CD4-positive, alpha-beta memory T cell (primary cell): ENCODE results near the gene HEATR3. TPM values are rescaled to one million over a fixed set of nuclear protein-coding genes. Genes with fewer than 3 reads are reported as not detected.

Experiments used
- CTCF ChIA-PET: fragments of 350-600 bp; sonication (Branson Sonifier 250); formaldehyde crosslinking; loops from one replicate; lab custom pipeline; 2021; ENCODE audit warnings: inconsistent platforms; ENCODE audit not compliant: partially characterized antibody; lab: Charles Lee
- POLR2A ChIA-PET: fragments of 350-600 bp; sonication (Branson Sonifier 250); formaldehyde crosslinking; loops from one replicate; lab custom pipeline; 2021; ENCODE audit not compliant: partially characterized antibody; lab: Charles Lee
- DNase-seq, 5 donors: peaks; one replicate each; pipeline versions ENCODE4 v3.0.0 to v3.0.0-alpha.2; 2020 to 2022; ENCODE audit warnings: mixed read lengths in 1 of 5
- H3K27ac ChIP-seq: one replicate; pipeline ENCODE4 v1.7.0; 2013; ENCODE audit warnings: low read depth, low read length
- H3K27me3 ChIP-seq: 2 replicates; pipeline ENCODE4 v1.7.0; 2013; ENCODE audit warnings: mild to moderate bottlenecking, low read length, moderate library complexity; ENCODE audit not compliant: insufficient read depth
- H3K36me3 ChIP-seq: 2 replicates; pipeline ENCODE4 v1.7.0; 2013; ENCODE audit warnings: mild to moderate bottlenecking, low read length, moderate library complexity; ENCODE audit not compliant: insufficient read depth
- H3K4me1 ChIP-seq: 2 replicates; pipeline ENCODE4 v1.7.0; 2013; ENCODE audit warnings: mild to moderate bottlenecking, low read length, moderate library complexity; ENCODE audit not compliant: insufficient read depth
- H3K4me3 ChIP-seq, 2 donors: one replicate each; pipeline ENCODE4 v1.7.0; 2013; ENCODE audit warnings: low read length in 2 of 2, mild to moderate bottlenecking in 1 of 2
- H3K9me3 ChIP-seq, 2 donors: one replicate each; pipeline ENCODE4 v1.7.0; 2013; ENCODE audit warnings: low read length in 2 of 2, control low read depth in 1 of 2; ENCODE audit not compliant: control insufficient read depth in 1 of 2
- H3K27ac Mint-ChIP-seq, 7 donors: one replicate each; pipeline ENCODE4 v1.8.0; 2020 to 2021; ENCODE audit warnings: mixed read lengths in 7 of 7, mild to moderate bottlenecking in 6 of 7, inconsistent platforms in 3 of 7, moderate library complexity in 3 of 7
- H3K27me3 Mint-ChIP-seq, 2 donors: one replicate each; pipeline ENCODE4 v1.8.0; 2020 to 2021; ENCODE audit warnings: mixed read lengths in 2 of 2
- H3K36me3 Mint-ChIP-seq, 2 donors: one replicate each; pipeline ENCODE4 v1.8.0; 2020 to 2021; ENCODE audit warnings: mixed read lengths in 2 of 2, inconsistent platforms in 1 of 2, mild to moderate bottlenecking in 1 of 2
- H3K4me1 Mint-ChIP-seq, 4 donors: one replicate each; pipeline ENCODE4 v1.8.0; 2020 to 2021; ENCODE audit warnings: mixed read lengths in 4 of 4, mild to moderate bottlenecking in 1 of 4
- H3K4me3 Mint-ChIP-seq, 8 donors: one replicate each; pipeline ENCODE4 v1.8.0; 2020 to 2021; ENCODE audit warnings: mixed read lengths in 8 of 8, mild to moderate bottlenecking in 7 of 8, moderate library complexity in 6 of 8, inconsistent platforms in 3 of 8
- H3K9me3 Mint-ChIP-seq, 8 donors: one replicate each; pipeline ENCODE4 v1.8.0; 2020 to 2021; ENCODE audit warnings: mixed read lengths in 8 of 8, mild to moderate bottlenecking in 5 of 8, inconsistent platforms in 3 of 8, moderate library complexity in 1 of 8
- intact Hi-C: fragments of 100-400 bp; cut with micrococcal nuclease; formaldehyde crosslinking; loops from one replicate; pipeline ENCODE4 v1.15.1; 2023
- polyA plus RNA-seq, 2 donors: library from polyadenylated mRNA; unstranded; fragments of 300-500 nt; fragmentation: Illumina TruSeq; gene quantifications; one replicate each; pipeline ENCODE4 v1.2.3, GENCODE V29; 2021
- total RNA-seq, 2 experiments: library from RNA; stranded (reverse); gene quantifications; one replicate each; pipeline ENCODE4 v1.2.3, GENCODE V29; 2021

Gene HEATR3
- total and polyA plus RNA-seq, 4 experiments from 2014 or later: 3.2 to 25.6 (median 13.1) TPM

DNA sequence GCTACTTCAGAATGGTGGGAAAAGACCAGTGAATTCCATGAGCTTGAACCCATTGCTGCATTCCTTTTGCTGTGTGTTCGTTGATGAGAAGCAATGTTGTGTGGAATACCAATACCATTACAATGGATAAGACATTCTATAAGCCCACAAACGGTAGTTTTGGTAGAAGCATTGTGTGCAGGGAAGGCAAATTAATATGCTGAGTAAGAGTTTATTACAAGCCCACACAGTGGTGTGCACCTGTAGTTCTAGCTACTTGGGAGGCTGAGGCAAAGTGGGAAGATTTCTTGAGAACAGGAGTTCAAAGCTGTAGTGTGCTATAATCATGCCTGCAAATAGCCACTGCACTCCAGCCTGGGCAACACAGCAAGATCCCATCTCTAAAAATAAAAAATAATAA is 67.4 kb downstream of the HEATR3 start:
- Histone ChIP-seq H3K27me3 (no peaks in the 10 kb centered on the region), H3K9me3 (no peaks in the 10 kb centered on the region), H3K4me1 (no peaks in the 10 kb centered on the region), H3K36me3 (no peaks in the 10 kb centered on the region), H3K4me3 (no peak overlapping the region), H3K27ac (no peak overlapping the region)
- Mint-ChIP-seq H3K36me3 (no peaks in the 10 kb centered on the region), H3K4me1 (no peaks in the 10 kb centered on the region), H3K9me3 (no peaks in the 10 kb centered on the region), H3K27me3 (no peaks in the 10 kb centered on the region), H3K27ac (no peak overlapping the region), H3K4me3 (no peak overlapping the region)
- intact Hi-C loops: no loop called here
- no peak for DNase-seq
- POLR2A ChIA-PET: interaction anchor here (1.2 kb wide), 1 partner anchor 26 kb away, joined by 3 read pairs; no protein-coding TSS in a partner anchor
- CTCF ChIA-PET: interaction anchor here (1.1 kb wide), 1 partner anchor 77 kb away, joined by 3 read pairs; no protein-coding TSS in a partner anchor

DNA sequence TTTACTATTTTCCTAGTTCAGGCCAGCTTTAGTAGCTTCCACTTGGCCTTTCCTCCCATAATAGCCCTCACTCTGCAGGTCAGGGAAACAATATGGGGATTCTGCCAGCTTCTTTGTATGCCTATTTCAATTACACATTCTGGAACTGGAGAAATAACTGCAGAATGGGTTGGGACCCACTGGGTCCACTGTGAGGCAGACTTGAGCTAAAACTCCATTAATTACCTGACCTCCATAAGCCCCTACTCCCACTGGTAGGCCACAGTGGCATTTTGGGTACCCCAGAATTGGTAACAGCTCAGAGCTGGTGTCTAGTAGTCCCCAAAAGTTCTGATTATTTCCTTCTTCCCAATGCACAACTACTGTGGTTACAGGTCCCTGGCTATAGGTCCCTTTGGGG is 70.6 kb downstream of the HEATR3 start:
- DNase-seq: no peak
- Mint-ChIP-seq H3K27ac (peak overlapping the region in 2 of 7 donors; percentile 22 to 23), H3K4me3 (no peak overlapping the region), H3K9me3 (no peaks in the 10 kb centered on the region), H3K4me1 (no peaks in the 10 kb centered on the region), H3K36me3 (no peaks in the 10 kb centered on the region), H3K27me3 (no peaks in the 10 kb centered on the region)
- intact Hi-C loops: no loop called here
- no peak overlapping the region for H3K4me3 ChIP-seq
- no peak overlapping the region for H3K27ac ChIP-seq
- no peaks in the 10 kb centered on the region for H3K27me3 ChIP-seq
- CTCF ChIA-PET: interaction anchor here (1.3 kb wide), 1 partner anchor 74 kb away, joined by 4 read pairs; no protein-coding TSS in a partner anchor
- no peaks in the 10 kb centered on the region for H3K36me3 ChIP-seq
- POLR2A ChIA-PET: no interaction called here
- no peaks in the 10 kb centered on the region for H3K4me1 ChIP-seq
- H3K9me3 ChIP-seq: no peaks in the 10 kb centered on the region

GRCh38 chr16:50137268-50137667 is 71.5 kb downstream of the HEATR3 start:
- no peak for DNase-seq
- no peaks in the 10 kb centered on the region for H3K36me3 ChIP-seq
- H3K4me3 Mint-ChIP-seq: no peak overlapping the region
- H3K9me3 ChIP-seq: no peaks in the 10 kb centered on the region
- no peaks in the 10 kb centered on the region for H3K4me1 ChIP-seq
- H3K36me3 Mint-ChIP-seq: no peaks in the 10 kb centered on the region
- no peaks in the 10 kb centered on the region for H3K9me3 Mint-ChIP-seq
- H3K27me3 ChIP-seq: no peaks in the 10 kb centered on the region
- ChIA-PET CTCF (no interaction called here), POLR2A (interaction anchor here (1.2 kb wide), 1 partner anchor 15 kb away, joined by 3 read pairs; no protein-coding TSS in a partner anchor)
- no peaks in the 10 kb centered on the region for H3K4me1 Mint-ChIP-seq
- H3K27ac Mint-ChIP-seq: no peak overlapping the region
- H3K4me3 ChIP-seq: no peak overlapping the region
- H3K27ac ChIP-seq: no peak overlapping the region
- no peaks in the 10 kb centered on the region for H3K27me3 Mint-ChIP-seq
- intact Hi-C loops: no loop called here

DNA sequence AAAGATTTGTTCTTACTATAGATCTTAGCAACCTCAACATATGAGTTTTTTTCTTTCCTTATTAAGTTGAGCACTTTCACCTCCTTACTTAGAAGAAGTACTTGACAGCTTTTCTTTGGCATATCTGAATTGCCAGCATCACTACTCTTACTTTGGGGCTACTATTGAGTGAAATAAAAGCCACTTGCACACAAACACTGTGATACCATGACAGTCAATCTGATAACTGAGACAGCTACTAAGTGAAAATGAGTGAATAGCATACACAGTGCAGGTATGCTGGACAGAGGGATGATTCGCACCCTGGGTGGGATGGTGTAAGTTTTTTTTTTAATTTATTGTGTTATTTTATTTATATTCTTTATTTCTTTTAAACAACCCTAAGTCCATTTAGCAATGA is 73.8 kb downstream of the HEATR3 start:
- Mint-ChIP-seq H3K9me3 (no peaks in the 10 kb centered on the region), H3K4me3 (no peak overlapping the region), H3K27me3 (no peaks in the 10 kb centered on the region), H3K36me3 (no peaks in the 10 kb centered on the region), H3K4me1 (no peaks in the 10 kb centered on the region), H3K27ac (no peak overlapping the region)
- Histone ChIP-seq H3K27ac (no peak overlapping the region), H3K4me1 (no peaks in the 10 kb centered on the region), H3K27me3 (no peaks in the 10 kb centered on the region), H3K4me3 (no peak overlapping the region), H3K36me3 (no peaks in the 10 kb centered on the region), H3K9me3 (no peaks in the 10 kb centered on the region)
- DNase-seq: no peak
- POLR2A ChIA-PET: no interaction called here
- intact Hi-C loops: no loop called here
- CTCF ChIA-PET: no interaction called here

GRCh38 chr16:50144211-50144610 is 78.4 kb downstream of the HEATR3 start:
- no peak for DNase-seq
- Histone ChIP-seq H3K4me3 (no peak overlapping the region), H3K9me3 (no peaks in the 10 kb centered on the region), H3K4me1 (no peaks in the 10 kb centered on the region), H3K36me3 (no peaks in the 10 kb centered on the region), H3K27ac (no peak overlapping the region), H3K27me3 (no peaks in the 10 kb centered on the region)
- POLR2A ChIA-PET: no interaction called here
- no peaks in the 10 kb centered on the region for H3K36me3 Mint-ChIP-seq
- no peak overlapping the region for H3K4me3 Mint-ChIP-seq
- CTCF ChIA-PET: no interaction called here
- H3K27me3 Mint-ChIP-seq: no peaks in the 10 kb centered on the region
- intact Hi-C loops: no loop called here
- H3K9me3 Mint-ChIP-seq: no peaks in the 10 kb centered on the region
- H3K4me1 Mint-ChIP-seq: no peaks in the 10 kb centered on the region
- H3K27ac Mint-ChIP-seq: no peak overlapping the region

DNA sequence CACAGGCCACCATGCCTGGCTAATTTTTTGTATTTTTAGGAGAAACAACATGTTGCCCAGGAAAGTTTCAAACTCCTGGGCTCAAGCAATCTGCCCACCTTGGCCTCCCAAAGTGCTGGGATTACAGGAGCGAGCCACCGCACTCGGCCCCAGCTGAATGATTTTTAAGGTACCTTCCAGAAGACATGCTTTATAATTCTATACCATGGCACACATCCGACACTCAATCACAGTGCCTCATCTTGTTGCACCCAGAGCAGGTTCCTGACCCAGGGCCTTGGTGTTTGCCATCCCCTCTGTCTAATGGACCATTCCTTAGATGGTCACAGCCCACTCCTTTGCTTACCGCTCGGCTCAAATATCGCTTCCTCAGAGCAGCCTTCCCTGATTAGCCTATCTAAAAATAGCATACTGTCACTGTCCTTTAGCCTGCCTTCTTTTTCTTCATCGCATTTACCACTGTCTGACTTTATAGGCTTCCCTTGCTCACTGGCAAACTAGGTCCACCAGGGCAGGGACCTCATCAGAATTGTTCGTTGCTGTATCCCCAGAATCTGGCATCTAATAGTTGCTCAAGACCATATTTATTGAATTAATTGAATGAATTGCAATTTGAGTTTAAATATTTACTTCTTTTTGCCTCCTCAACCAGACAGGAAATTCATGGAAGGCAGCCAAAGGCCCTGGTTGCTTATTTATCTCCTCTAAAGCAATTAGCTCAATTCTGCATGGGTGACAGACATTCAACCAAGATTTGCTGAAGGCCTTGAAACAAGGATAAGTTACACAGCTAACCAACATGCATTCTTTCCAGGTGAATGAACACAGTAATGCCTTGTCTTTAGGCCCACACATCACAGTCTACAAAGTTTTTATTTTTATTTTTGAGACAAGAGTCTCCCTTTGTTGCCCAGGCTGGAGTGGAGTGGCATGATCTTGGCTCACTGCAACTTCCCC is 81.0 kb downstream of the HEATR3 start:
- H3K27ac ChIP-seq: no peak overlapping the region
- no peaks in the 10 kb centered on the region for H3K36me3 ChIP-seq
- ChIA-PET POLR2A (no interaction called here), CTCF (interaction anchor here (1.3 kb wide), 1 partner anchor 65 kb away, joined by 3 read pairs; no protein-coding TSS in a partner anchor)
- no peak overlapping the region for H3K4me3 ChIP-seq
- H3K9me3 ChIP-seq: no peaks in the 10 kb centered on the region
- no peaks in the 10 kb centered on the region for H3K36me3 Mint-ChIP-seq
- H3K4me3 Mint-ChIP-seq: no peak overlapping the region
- peaks cover 7% of the 10 kb centered on the region for H3K4me1 ChIP-seq
- peaks cover under 1 to 5% (median 2%) of the 10 kb centered on the region in 4 donors for H3K4me1 Mint-ChIP-seq
- H3K27ac Mint-ChIP-seq: no peak overlapping the region
- no peaks in the 10 kb centered on the region for H3K27me3 ChIP-seq
- no peaks in the 10 kb centered on the region for H3K9me3 Mint-ChIP-seq
- no peaks in the 10 kb centered on the region for H3K27me3 Mint-ChIP-seq
- no peak for DNase-seq
- intact Hi-C loops: no loop called here

DNA sequence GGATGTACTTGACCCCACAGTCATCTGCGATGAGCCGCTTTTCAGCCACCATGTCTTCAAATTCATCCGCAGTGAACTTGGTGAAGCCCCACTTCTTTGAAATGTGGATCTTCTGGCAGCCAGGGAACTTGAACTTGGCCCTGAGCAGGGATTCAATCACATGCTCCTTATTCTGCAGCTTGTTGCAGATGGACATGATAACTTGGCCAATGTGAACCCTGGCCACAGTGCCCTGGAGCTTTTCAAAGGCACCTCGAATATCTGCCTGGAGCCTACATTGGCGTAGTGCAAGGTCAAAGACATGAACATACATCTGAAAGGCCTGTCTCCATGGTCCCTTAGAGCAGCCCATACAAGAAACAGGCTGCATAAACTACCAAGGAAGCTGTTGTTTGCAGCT is 85.6 kb downstream of the HEATR3 start:
- H3K4me1 Mint-ChIP-seq: peaks cover 17 to 30% (median 25%) of the 10 kb centered on the region in 4 donors
- Histone ChIP-seq H3K36me3 (no peaks in the 10 kb centered on the region), H3K4me1 (peaks cover 34% of the 10 kb centered on the region), H3K27ac (peak overlapping the region; percentile 89), H3K9me3 (no peaks in the 10 kb centered on the region), H3K27me3 (no peaks in the 10 kb centered on the region), H3K4me3 (no peak overlapping the region)
- H3K36me3 Mint-ChIP-seq: peaks cover 0 to 20% of the 10 kb centered on the region in 2 donors
- DNase-seq: no peak
- ChIA-PET CTCF (interaction anchor here (0.6 to 1.9 kb wide), 6 partner anchors 10 to 306 kb away, joined by 3 to 7 read pairs (median 4); partner anchors contain the start of genes CNEP1R1 and HEATR3), POLR2A (interaction anchor here (0.8 to 2.5 kb wide), 11 partner anchors 9 to 638 kb away, joined by 3 to 23 read pairs (median 5); partner anchors contain the start of genes HEATR3 and SNX20)
- peak overlapping the region in 5 of 8 donors; percentile 61 to 97 (median 92) for H3K4me3 Mint-ChIP-seq
- no peaks in the 10 kb centered on the region for H3K27me3 Mint-ChIP-seq
- peak overlapping the region in 5 of 7 donors; percentile 93 to 99 (median 97) for H3K27ac Mint-ChIP-seq
- intact Hi-C loops: loop anchor here (5.0 kb wide), 3 partner anchors 116 to 396 kb away; partner anchors contain the start of genes ADCY7, BRD7 and NKD1
- no peaks in the 10 kb centered on the region for H3K9me3 Mint-ChIP-seq
